Testis (tissue), 3 donors: ENCODE data around the gene COL23A1. TPM values are rescaled to one million over a fixed set of nuclear protein-coding genes. Genes with fewer than 3 reads are reported as not detected.

Experiments used
- DNase-seq: peaks from one replicate; pipeline ENCODE4 v3.0.0-alpha.2; 2019
- H3K27ac ChIP-seq, 2 donors: fragments of 200-600 bp; sonication (generic); one replicate each; pipeline ENCODE4 v1.5.1; 2019
- H3K27me3 ChIP-seq: fragments of 200-600 bp; sonication (generic); one replicate; pipeline ENCODE4 v1.5.1; 2019
- H3K36me3 ChIP-seq: fragments of 200-600 bp; sonication (generic); one replicate; pipeline ENCODE4 v1.5.1; 2017; ENCODE audit warnings: low read depth; ENCODE audit errors: missing control alignments
- H3K4me1 ChIP-seq: fragments of 200-600 bp; sonication (generic); one replicate; pipeline ENCODE4 v1.5.1; 2019
- H3K4me3 ChIP-seq, 2 donors: fragments of 200-600 bp; sonication (generic); one replicate each; pipeline ENCODE4 v1.5.1; 2017 to 2019
- H3K9me3 ChIP-seq: fragments of 200-600 bp; sonication (generic); one replicate; pipeline ENCODE4 v1.5.1; 2017
- CTCF ChIP-seq, 3 experiments: fragments of 450-650 bp in 2 of 3; fragments of 200-600 bp in 1 of 3; sonication (generic) in 1 of 3; IDR thresholded peaks; one replicate each; pipeline ENCODE4 v1.5.1; 2016 to 2019; ENCODE audit warnings: antibody characterized with exemption in 3 of 3, mild to moderate bottlenecking in 2 of 3, moderate library complexity in 1 of 3
- POLR2A ChIP-seq: fragments of 450-650 bp; IDR thresholded peaks from one replicate; pipeline ENCODE4 v1.6.1; 2017; ENCODE audit warnings: antibody characterized with exemption, mild to moderate bottlenecking, moderate library complexity
- WGBS, 2 donors: methylation state at CpG; one replicate each; pipeline ENCODE4 v1.1.5; 2018; 5-methylcytosine and 5-hydroxymethylcytosine counted together
- intact Hi-C: fragments of 100-400 bp; cut with DNase I; formaldehyde crosslinking; loops from one replicate; pipeline ENCODE4 v1.15.1; 2023; ENCODE audit warnings: low total_unique reads
- polyA plus RNA-seq: library from polyadenylated mRNA; stranded (reverse); fragments of 350-450 nt; fragmentation: Illumina TruSeq; extraction: RNeasy Lipid Tissue Mini Kit (QIAGEN cat#74804); gene quantifications from one replicate; pipeline ENCODE4 v1.2.3, GENCODE V29; 2014; ENCODE audit warnings: low read depth, low replicate concordance; ENCODE audit not compliant: insufficient read depth
- total RNA-seq, 2 donors: library from RNA; depleted of rRNA; stranded (reverse); fragments of >200 nt; gene quantifications; one replicate each; pipeline ENCODE4 v1.2.3, GENCODE V29; 2016

COL23A1 gene
- total and polyA plus RNA-seq, 3 donors from 2014 or later = 4.3 to 5.5 (median 5.0) TPM

- Histone ChIP-seq H3K4me1 (no peaks in the 10 kb centered on the region), H3K9me3 (no peaks in the 10 kb centered on the region), H3K36me3 (no peaks in the 10 kb centered on the region), H3K27me3 (no peaks in the 10 kb centered on the region), H3K27ac (no peak overlapping the region), H3K4me3 (no peak overlapping the region)
- no peak for DNase-seq
- intact Hi-C loops = no loop called here
- 79 to 93% methylated on average over 15 to 18 of the region's 18 CpGs for WGBS, 2 donors
- TF ChIP-seq CTCF (IDR thresholded peaks at IDR 0.05) = no peak
- no peak for TF ChIP-seq POLR2A
Measured at GRCh38 chr5:178308541-178309092, 281.6 kb downstream of the COL23A1 start.

GRCh38 chr5:178307267-178308045 is 282.7 kb downstream of the COL23A1 start:
- intact Hi-C loops = no loop called here
- no peak for DNase-seq

GRCh38 chr5:178306430-178307225 is 283.6 kb downstream of the COL23A1 start:
- no peak overlapping the region for H3K27ac ChIP-seq
- no peak overlapping the region for H3K4me3 ChIP-seq
- H3K4me1 ChIP-seq = no peaks in the 10 kb centered on the region
- no peaks in the 10 kb centered on the region for H3K9me3 ChIP-seq
- no peaks in the 10 kb centered on the region for H3K27me3 ChIP-seq
- no peak for TF ChIP-seq CTCF (IDR thresholded peaks at IDR 0.05)
- no peaks in the 10 kb centered on the region for H3K36me3 ChIP-seq
- intact Hi-C loops = no loop called here
- 75 to 85% methylated on average over 19 to 22 of the region's 23 CpGs for WGBS, 2 donors
- no peak for DNase-seq

More at GRCh38 chr5:178307267-178308045, 282.7 kb downstream of the COL23A1 start:
- no peaks in the 10 kb centered on the region for H3K36me3 ChIP-seq
- 79 to 85% methylated on average over 30 of the region's 30 CpGs for WGBS, 2 donors
- no peak overlapping the region for H3K4me3 ChIP-seq
- H3K27me3 ChIP-seq = no peaks in the 10 kb centered on the region
- H3K27ac ChIP-seq = no peak overlapping the region
- no peaks in the 10 kb centered on the region for H3K9me3 ChIP-seq
- TF ChIP-seq POLR2A (no peak), CTCF (IDR thresholded peaks at IDR 0.05) (no peak)
- H3K4me1 ChIP-seq = no peaks in the 10 kb centered on the region

GRCh38 chr5:178305801-178306200 is 284.4 kb downstream of the COL23A1 start:
- H3K36me3 ChIP-seq = no peaks in the 10 kb centered on the region
- H3K4me1 ChIP-seq = no peaks in the 10 kb centered on the region
- DNase-seq = no peak
- H3K9me3 ChIP-seq = no peaks in the 10 kb centered on the region
- WGBS, 2 donors = 84 to 88% methylated on average over 15 of the region's 15 CpGs
- no peak overlapping the region for H3K27ac ChIP-seq
- TF ChIP-seq CTCF (IDR thresholded peaks at IDR 0.05) (no peak), POLR2A (no peak)
- intact Hi-C loops = no loop called here
- no peak overlapping the region for H3K4me3 ChIP-seq
- H3K27me3 ChIP-seq = no peaks in the 10 kb centered on the region
